ENCODE measurements around the gene NCSTN.
"Not testable (repeated sequence)": the region's sequence is repeated elsewhere in the genome, so short reads cannot be mapped to it uniquely, and the experiment has no call there.

The NCSTN gene

DNA sequence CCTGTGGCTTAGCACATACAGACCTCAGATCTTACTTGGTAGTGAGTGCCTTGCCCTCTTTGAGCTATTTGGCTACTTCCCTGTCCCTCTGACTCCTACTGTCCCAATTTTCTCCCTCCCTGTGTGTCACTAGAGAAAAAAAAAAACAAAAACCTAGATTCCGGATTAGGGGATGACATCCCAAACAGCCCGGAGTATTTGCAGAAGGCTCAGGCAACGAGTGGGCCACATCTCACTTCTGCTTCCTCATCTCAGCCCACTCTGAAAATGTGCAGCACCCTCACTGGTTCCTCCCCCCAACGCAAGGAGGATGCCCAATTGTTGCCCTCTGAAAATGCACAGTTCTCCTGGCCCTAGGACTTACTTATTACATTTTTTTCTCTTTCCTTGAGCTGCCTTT is 28.6 kb downstream of the NCSTN start:
- no peak for DNase-seq (ENCODE audit: low read depth)

GRCh38 chr1:160373696-160374095 is 30.5 kb downstream of the NCSTN start:
- no peak for DNase-seq (ENCODE audit: low read depth)

DNA sequence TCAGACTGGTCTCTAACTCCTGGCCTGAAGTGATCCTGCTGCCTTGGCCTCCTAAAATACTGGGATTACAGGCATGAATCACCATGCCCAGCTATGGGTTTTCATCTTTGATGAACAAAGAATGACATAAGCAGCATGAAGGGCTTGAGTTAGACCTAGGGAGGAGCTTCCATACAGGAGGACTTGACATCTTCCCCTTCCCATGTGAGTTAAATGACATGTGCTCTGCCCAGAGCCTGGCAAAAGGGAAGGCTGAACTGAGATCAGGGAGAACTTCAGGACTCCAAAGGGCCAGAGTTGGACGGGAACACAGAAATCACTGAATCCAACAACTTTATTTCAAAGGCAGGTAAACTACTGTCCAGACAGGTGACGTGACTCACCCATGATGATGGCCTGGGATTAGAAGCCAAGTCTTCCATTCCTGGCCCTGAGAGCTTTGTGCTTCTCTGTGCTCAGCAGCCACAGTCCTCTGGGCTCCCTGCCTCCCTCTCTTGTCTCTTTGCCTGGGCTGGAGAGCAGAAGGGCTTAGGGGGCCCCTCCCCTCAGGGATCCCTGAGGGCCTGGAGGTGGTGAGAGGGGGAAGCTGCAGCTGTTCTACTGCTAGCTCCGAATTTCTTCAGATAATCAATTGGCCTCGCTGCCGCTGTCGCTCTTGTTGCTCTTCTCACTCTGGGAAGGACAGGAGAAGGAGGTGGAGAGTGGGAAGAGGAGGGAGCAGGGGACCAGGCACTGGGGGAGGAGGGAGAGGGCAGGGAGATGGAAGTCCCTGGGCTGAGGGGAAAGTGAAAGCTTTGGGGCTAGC is 31.3 kb downstream of the NCSTN start:
- no peak for DNase-seq (ENCODE audit: low read depth)

DNA sequence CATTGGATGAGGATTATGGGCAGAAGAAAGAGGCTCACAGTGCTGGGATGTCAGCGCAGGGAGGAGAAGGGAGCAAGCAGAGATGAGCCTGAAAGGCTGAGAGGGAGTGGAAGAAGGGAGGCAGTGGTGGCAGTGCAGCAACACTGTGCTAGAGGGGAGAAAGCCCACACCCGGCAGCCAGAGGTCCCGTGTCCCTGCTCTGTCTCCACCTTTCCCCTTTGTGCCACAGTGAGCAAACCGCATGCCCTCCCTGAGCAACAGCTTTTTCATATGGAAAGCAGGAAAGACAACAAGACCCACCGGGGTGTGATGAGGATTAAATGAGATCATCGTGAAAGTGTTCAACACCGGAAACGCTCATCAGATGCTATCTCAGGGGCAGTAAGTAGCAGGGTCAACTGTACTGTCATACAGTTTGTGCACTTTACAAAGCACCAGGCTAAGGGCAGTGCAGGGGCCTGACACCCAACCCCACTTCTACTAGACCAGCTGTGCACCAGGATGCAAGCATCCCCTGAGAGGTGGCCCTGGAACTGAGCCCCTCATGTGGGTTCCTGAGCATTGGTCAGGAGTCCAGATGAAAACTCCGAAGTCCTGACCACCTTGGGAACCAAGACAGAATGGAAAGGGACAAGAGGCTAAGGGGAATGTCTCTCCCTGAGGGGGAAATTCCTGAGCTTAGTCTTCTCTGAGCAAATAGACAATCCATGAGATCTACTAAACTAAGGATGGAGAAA is 32.8 kb downstream of the NCSTN start:
- no peak for DNase-seq (ENCODE audit: low read depth)

GRCh38 chr1:160376525-160377131 is 33.4 kb downstream of the NCSTN start:
- DNase-seq (ENCODE audit: low read depth): no peak

DNA sequence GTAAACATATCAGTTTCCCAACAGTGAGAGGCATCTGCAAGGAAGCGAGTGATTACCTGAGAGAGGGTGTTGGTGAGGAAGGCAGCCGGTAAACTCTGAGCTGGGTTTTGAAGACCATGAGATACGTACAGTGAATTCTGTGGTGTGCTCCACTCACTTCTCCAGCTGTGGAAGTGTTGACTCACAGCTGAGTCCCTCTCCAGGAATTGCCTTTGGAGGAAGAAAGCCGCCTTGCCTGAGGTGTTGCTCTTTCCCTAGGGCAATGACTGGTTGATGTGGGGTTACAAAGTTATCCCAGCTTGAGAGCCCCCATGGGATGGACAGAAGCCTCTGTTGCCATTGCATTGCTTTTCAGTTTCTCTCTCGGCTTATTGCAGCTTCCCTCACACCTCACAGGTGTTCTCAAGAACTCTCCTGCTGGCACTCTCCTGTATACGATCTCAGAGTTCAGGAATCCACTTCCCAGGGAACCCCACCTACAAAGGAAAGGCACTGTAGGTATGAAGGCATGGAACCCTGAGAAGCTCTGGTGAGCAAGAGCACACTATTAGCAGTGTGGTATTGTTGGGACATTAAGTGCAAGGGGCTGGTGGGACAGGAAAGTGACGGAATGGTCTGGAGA is 34.5 kb downstream of the NCSTN start:
- no peak for DNase-seq (ENCODE audit: low read depth)

DNA sequence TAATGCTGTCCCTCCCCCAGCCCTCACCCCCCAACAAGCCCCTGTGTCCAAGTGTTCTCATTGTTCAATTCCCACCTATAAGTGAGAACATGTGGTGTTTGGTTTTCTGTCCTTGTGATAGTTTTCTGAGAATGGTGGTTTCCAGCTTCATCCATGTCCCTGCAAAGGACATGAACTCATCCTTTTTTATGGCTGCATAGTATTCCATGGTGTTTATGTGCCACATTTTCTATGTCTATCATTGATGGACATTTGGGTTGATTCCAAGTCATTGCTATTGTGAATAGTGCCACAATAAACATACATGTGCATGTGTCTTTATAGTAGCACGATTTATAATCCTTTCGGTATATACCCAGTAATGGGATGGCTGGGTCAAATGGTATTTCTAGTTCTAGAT is 41.6 kb downstream of the NCSTN start:
- not testable (repeated sequence) for DNase-seq (ENCODE audit: low read depth)

DNA sequence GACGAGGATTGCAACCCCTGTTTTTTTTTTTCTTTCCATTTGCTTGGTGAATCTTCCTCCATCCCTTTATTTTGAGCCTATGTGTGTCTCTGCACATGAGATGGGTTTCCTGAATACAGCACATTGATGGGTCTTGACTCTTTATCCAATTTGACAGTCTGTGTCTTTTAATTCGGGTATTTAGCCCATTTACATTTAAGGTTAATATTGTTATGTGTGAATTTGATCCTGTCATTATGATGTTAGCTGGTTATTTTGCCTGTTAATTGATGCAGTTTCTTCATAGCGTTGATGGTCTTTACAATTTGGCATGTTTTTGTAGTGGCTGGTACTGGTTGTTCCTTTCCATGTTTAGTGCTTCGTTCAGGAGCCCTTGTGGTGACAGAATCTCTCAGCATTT is 45.2 kb downstream of the NCSTN start:
- DNase-seq (ENCODE audit: low read depth): not testable (repeated sequence)

DNA sequence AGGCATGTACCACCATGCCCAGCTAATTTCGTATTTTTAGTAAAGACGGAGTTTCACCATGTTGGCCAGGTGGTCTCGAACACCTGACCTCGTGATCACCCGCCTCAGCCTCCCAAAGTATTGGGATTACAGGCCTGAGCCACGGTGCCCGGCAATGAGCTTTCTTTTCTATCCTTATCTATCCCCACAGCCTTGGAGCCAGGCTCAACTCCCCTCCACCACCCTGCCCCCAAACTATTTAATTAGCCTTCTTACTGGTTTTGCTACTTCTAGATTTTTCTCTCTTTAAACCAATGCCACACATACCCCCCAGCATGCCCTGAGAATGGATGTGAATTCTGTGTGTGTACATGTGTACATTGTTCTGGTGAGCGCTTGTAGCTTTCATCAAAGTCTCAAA is 51.5 kb downstream of the NCSTN start:
- no peak for DNase-seq (ENCODE audit: low read depth)

- no peak for DNase-seq (ENCODE audit: low read depth)
Observed at GRCh38 chr1:160397651-160398050, 54.5 kb downstream of the NCSTN start.

- DNase-seq (ENCODE audit: low read depth): no peak
Observed at GRCh38 chr1:160398823-160399222, 55.6 kb downstream of the NCSTN start.

GRCh38 chr1:160399544-160400222 is 56.5 kb downstream of the NCSTN start:
- DNase-seq (ENCODE audit: low read depth): no peak

- DNase-seq (ENCODE audit: low read depth): no peak
Observed at GRCh38 chr1:160400223-160400645, 57.1 kb downstream of the NCSTN start, which contains the start of gene VANGL2. TSS of gene VANGL2 (plus strand) at chr1:160400564. CDS start at chr1:160415838, 15,274 bp downstream.

DNA sequence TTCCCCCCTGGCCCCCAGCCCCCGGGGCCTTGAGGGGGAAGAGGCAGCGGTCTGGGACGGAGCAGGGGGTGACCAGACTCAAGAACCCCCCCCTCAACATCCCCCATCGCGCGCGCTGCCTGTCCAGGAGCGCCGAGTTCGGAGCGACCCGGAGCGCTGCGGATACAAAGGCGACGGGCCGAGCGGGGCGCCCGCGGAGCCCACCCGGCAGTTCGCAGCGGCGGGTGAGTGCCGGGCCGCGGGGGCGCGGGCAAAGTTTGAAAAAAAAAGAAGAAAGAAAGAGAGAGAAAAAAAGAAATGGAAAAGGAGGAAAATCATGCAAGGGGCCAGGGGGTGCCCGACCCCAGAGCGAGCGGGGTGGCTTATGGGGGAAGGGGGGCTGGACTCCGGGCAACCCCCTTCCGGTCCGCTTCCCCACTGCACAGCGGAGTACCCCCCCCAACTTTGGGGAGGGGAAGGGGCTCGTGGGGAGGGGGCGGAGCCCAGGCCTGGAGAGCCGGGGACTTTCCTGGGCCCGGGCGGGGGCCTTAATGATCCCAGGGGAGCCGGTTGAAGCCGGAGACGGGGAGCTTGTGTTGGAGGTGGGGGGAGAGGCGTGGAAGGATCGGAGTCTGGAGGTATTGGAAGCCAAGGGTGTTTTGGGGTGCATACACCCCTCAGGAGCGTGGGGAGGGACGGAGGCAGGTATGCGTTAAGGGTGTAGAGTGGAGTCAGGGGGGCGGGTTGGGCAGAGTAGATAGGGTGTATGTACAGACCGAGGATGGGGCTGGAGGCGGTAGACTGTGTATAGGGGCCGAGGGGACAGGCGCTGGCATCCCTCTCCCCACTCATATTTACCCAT is 57.7 kb downstream of the NCSTN start:
- no peak for DNase-seq (ENCODE audit: low read depth)

DNA sequence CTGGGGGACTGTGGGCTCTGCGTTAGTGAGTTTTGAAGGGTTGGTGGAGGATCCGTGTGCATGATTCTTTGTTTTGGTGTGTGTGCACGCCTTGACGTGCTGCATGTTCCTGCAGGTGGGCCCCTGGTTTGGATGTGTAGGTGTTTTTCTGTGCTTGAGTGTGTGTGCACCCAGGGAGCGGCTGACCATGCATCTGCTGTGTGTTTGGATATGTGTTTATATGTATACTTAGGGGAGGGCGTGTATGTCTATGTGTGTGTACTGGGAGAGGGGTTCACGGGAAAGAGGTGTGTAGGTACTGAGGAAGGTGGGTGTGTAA is 58.3 kb downstream of the NCSTN start:
- DNase-seq (ENCODE audit: low read depth): no peak

DNA sequence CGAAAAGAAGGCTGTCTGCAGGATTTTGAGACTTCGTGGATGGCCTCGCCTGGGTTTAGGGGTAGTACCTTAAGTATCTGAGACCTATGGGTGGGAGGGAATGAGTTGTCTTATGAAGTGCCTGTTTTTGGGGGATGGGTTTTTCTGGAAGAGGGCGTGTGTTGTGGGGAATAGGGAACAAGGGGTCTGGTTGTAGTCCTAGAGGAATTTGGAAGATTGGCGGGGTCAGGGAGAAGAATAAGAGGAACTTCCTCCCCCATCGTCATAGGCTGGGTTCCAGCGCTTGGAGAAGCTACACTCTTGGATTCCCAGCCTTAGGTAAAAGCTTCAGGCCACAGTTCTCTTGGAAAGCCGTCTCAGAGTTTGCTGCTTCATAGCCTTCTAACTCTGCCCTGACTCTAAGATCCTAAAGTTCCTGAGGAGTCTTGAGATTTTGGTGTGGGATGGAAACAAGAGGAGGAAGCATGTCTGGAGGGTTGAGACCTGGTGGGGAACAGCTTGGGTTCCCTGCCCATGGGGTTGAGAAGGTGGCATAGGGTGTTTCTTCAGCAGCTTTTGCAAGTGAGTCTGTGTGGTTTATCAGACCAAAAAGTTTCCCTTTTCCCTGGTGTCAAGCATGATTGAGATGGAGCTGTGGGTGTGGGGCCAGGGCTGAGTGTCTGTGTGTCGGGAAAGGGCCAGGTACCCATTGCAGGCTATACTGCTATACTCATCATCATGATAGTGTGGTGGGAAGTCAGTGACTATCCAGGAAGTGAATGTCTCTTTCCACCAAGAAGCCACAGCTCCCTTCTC is 59.0 kb downstream of the NCSTN start:
- no peak for DNase-seq (ENCODE audit: low read depth)

DNA sequence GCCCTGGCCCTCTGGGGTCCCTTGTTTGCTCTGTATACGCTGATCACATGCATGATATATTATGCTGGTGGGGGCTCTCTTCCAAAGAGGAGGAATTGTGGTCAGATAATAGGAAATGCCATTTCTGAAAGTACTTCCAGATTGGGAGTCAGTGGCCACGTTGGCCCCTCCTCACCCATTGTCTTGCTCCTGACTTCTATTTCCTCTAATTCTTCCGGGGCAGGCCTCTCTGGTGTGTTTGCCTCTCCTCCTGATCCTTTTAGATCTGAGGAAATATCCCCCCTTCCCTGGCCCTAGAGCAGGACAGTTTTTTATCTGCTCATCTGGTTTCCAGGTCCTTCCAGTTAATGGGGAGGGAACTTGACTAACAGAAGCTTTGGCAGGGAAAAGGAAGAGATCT is 60.1 kb downstream of the NCSTN start:
- DNase-seq (ENCODE audit: low read depth): no peak

DNA sequence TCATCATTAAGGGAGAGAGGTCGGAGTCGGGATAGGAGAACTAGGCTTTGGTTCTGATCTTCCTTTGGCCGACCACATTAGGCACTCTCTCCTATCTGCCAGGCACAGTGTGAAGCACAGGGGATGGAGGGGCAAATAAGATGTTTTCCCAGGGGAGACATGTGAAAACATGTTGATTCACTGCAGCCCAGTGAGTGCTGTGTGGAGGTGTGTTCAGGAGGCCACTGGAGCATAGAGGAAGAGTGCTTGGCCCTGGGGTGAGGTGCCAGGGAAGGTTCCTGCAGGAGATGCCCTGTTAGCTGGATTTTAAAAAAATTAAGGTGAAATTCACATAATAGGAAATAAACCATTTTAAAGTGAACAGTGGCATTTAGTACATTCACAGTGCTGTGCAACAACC is 60.9 kb downstream of the NCSTN start:
- no peak for DNase-seq (ENCODE audit: low read depth)

GRCh38 chr1:160405331-160405877 is 62.2 kb downstream of the NCSTN start:
- no peak for DNase-seq (ENCODE audit: low read depth)

Measured in GM04504 (cell line).